GM12892 (cell line): Measurements from ENCODE around the gene ZPR1.

ENCODE experiments used
- POLR2A ChIP-seq: IDR thresholded peaks from 2 replicates; pipeline ENCODE4 v1.6.1; 2011; ENCODE audit warnings: low read depth, low read length, control low read depth
- POLR2AphosphoS5 ChIP-seq: IDR thresholded peaks from 2 replicates; pipeline ENCODE4 v1.6.1; 2011; ENCODE audit warnings: low read depth, low read length, control low read depth

DNA sequence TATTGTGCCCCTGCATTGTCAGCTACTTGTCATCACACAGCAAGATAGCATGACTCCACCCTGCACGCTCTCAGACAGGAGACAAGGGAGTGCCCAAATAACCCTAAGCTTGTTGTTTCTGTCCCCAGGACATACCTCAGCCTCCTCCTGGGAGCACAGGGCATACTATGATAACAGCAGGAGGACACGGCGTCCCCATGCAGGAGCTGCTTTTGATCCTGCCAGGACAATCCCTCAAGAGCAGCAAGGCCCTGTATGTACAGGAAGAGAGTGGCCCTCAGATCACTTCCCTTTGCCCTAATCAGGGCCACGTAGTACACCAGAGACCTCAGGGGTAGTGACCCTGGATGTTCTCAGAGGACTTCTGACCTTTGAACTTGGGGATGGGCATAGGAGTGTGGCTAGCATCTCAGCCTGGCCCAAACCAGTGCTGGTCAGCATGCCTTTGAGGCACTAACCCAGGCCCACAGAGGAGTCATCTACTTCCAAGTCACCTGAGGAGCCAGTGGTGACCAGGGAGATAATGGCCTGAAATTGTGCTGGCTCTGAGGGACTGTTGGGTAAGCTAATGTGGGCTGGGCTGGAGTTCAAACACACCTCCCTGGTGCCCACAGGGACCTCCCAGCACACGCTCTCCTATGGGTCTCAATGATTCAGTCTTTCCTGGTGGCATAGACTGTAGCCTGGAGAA is 26.1 kb upstream of the ZPR1 start:
- no peak for TF ChIP-seq POLR2A
- TF ChIP-seq POLR2AphosphoS5, result no peak
